GM12878 (cell line): ENCODE measurements around the gene ESR2. TPM values are rescaled to one million over a fixed set of nuclear protein-coding genes. Genes with fewer than 3 reads are reported as not detected.

Source experiments
- FOS ChIP-seq: IDR thresholded peaks from 3 replicates; pipeline ENCODE4 v1.6.1; 2011; ENCODE audit warnings: borderline replicate concordance; ENCODE audit not compliant: insufficient read length; ENCODE audit errors: extremely low read depth
- POLR2A ChIP-seq: IDR thresholded peaks from 2 replicates; pipeline ENCODE4 v1.6.1; 2011; ENCODE audit warnings: low read depth, mild to moderate bottlenecking, low read length
- STAT3 ChIP-seq: IDR thresholded peaks from 2 replicates; pipeline ENCODE4 v1.6.1; 2011; ENCODE audit warnings: low read depth, low read length, improper control_type of control experiment
- polyA plus RNA-seq, 11 experiments: library from polyadenylated mRNA; depleted of rRNA in 4 of 11; unstranded in 6 of 11; stranded (reverse) in 5 of 11; fragments of >200 nt; fragmentation: Nextera tagmentation in 4 of 11; fragmentation: Illumina TruSeq in 1 of 11; extraction: Ambion mirVana in 4 of 11; extraction: Trizol in 1 of 11; gene quantifications; 1 replicate in 1 of 11; 2 replicates in 10 of 11; pipeline versions ENCODE4 v1.2.1 to v1.2.3, GENCODE V29; 2011 to 2016; ENCODE audit warnings: inconsistent platforms in 2 of 11, missing spikeins in 2 of 11, low read depth in 1 of 11
- total RNA-seq, 4 experiments: library from RNA; depleted of rRNA in 3 of 4; stranded (reverse); fragments of >200 nt in 3 of 4; fragmentation: Illumina TruSeq in 1 of 4; extraction: Trizol in 1 of 4; gene quantifications; 2 replicates each; pipeline versions ENCODE4 v1.2.1 to v1.2.3, GENCODE V29; 2013 to 2021
- TF ChIP-seq, protein P1 (sequence below): fragments of 450-650 bp; IDR thresholded peaks from 2 replicates; pipeline ENCODE4 v1.6.1; 2017; ENCODE audit warnings: mild to moderate bottlenecking, low read depth, inconsistent platforms; ENCODE audit not compliant: poor library complexity, severe bottlenecking
- TF ChIP-seq, protein P2 (sequence below): fragments of 450-650 bp; IDR thresholded peaks from 2 replicates; pipeline ENCODE4 v1.6.1; 2016; ENCODE audit warnings: mild to moderate bottlenecking, moderate library complexity, borderline replicate concordance

The ESR2 gene
- total and polyA plus RNA-seq, 10 of the 15 experiments (the other 5 are each of a cell fraction or from before 2014, with no cell fraction given) = 0.29 to 2.6 (median 0.81) TPM

DNA sequence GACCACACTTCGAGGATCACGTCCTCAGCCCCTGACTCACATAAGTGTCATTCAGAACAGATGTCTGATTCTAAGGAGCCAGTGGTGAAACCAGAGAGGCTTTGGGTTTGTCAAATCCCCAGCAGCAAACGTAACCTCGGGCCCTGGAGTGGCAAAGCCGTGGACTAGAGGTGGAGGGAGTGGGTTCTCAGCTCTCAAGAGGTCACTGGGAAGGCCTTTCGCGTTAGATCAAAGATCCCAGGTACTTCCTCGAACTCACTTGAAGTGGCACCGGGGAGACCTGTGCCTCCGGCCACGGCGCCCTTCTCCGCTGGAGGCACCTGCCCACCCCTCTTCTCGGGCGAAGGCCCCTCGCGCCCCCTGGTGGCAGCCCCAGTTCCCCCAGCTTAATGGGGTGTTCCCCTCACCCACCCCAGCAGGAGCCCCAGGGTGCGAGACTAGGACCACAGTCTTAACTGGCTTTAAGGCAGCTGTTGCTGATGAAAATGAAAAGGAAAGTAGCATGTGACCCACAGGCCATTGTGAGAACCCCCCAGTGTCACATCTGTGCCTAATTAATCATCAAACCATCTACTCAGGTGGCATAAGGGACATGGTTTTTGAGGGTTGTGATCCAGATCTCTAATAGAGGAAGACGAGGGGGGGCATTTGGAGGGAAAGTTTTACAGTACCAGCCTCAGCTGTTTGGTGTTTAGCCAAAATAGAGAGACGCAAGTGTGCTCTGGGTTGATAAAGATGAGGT is 672 bp upstream of the ESR2 start (continued):
- TF ChIP-seq, protein P1, sequence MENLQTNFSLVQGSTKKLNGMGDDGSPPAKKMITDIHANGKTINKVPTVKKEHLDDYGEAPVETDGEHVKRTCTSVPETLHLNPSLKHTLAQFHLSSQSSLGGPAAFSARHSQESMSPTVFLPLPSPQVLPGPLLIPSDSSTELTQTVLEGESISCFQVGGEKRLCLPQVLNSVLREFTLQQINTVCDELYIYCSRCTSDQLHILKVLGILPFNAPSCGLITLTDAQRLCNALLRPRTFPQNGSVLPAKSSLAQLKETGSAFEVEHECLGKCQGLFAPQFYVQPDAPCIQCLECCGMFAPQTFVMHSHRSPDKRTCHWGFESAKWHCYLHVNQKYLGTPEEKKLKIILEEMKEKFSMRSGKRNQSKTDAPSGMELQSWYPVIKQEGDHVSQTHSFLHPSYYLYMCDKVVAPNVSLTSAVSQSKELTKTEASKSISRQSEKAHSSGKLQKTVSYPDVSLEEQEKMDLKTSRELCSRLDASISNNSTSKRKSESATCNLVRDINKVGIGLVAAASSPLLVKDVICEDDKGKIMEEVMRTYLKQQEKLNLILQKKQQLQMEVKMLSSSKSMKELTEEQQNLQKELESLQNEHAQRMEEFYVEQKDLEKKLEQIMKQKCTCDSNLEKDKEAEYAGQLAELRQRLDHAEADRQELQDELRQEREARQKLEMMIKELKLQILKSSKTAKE = no peak
- TF ChIP-seq STAT3 (no peak), POLR2A (peak; percentile 26; the same call in 1 of the 2 replicates), FOS (no peak)
- TF ChIP-seq, protein P2, sequence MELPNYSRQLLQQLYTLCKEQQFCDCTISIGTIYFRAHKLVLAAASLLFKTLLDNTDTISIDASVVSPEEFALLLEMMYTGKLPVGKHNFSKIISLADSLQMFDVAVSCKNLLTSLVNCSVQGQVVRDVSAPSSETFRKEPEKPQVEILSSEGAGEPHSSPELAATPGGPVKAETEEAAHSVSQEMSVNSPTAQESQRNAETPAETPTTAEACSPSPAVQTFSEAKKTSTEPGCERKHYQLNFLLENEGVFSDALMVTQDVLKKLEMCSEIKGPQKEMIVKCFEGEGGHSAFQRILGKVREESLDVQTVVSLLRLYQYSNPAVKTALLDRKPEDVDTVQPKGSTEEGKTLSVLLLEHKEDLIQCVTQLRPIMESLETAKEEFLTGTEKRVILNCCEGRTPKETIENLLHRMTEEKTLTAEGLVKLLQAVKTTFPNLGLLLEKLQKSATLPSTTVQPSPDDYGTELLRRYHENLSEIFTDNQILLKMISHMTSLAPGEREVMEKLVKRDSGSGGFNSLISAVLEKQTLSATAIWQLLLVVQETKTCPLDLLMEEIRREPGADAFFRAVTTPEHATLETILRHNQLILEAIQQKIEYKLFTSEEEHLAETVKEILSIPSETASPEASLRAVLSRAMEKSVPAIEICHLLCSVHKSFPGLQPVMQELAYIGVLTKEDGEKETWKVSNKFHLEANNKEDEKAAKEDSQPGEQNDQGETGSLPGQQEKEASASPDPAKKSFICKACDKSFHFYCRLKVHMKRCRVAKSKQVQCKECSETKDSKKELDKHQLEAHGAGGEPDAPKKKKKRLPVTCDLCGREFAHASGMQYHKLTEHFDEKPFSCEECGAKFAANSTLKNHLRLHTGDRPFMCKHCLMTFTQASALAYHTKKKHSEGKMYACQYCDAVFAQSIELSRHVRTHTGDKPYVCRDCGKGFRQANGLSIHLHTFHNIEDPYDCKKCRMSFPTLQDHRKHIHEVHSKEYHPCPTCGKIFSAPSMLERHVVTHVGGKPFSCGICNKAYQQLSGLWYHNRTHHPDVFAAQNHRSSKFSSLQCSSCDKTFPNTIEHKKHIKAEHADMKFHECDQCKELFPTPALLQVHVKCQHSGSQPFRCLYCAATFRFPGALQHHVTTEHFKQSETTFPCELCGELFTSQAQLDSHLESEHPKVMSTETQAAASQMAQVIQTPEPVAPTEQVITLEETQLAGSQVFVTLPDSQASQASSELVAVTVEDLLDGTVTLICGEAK = no peak
